GM12878 (cell line): Measurements from ENCODE around the gene MYCBP2. TPM values are rescaled to one million over a fixed set of nuclear protein-coding genes. Genes with fewer than 3 reads are reported as not detected.
A peak's percentile ranks its signal among the peaks of the same experiment; 100 is the strongest.

ENCODE experiments used
- ATAC-seq: fragments of 200-7000 bp; cut with Tn5 transposase; 3 replicates; pipeline ENCODE4 v1.9.1; 2020; ENCODE audit warnings: mild to moderate bottlenecking, moderate library complexity
- BruUV-seq: library from RNA; stranded (reverse); fragments of 400-500 nt; replicated peaks from 2 replicates; lab custom pipeline; 2021; lab: Mats Ljungman, UMichigan
- CTCF ChIA-PET: fragments of 300-600 bp; sonication (Branson Sonifier 250); formaldehyde crosslinking; extraction: SDS; loops from one replicate; lab custom pipeline; 2021; ENCODE audit warnings: inconsistent platforms; lab: Yijun Ruan, JAX
- POLR2A ChIA-PET: fragments of 350-600 bp; formaldehyde crosslinking; extraction: SDS; loops from one replicate; lab custom pipeline; 2021; ENCODE audit warnings: inconsistent platforms; lab: Charles Lee
- RAD21 ChIA-PET: fragments of 300-600 bp; sonication (Branson Sonifier 250); formaldehyde crosslinking; loops from one replicate; lab custom pipeline; 2023; ENCODE audit warnings: antibody characterized with exemption; ENCODE audit not compliant: unreplicated experiment; lab: Charles Lee
- SMC1A ChIA-PET: fragments of 300-600 bp; sonication (Branson Sonifier 250); formaldehyde crosslinking; loops from one replicate; lab custom pipeline; 2023; ENCODE audit not compliant: unreplicated experiment, uncharacterized antibody; lab: Charles Lee
- DNase-seq: peaks from one replicate; pipeline ENCODE4 v3.0.0-alpha.2; 2011; ENCODE audit warnings: low read depth, low spot score
- FAIRE-seq: peaks from 3 replicates; lab custom pipeline; 2011; peaks lifted over from hg19 to GRCh38; lab: Jason Lieb, UNC
- H2AFZ ChIP-seq: 2 replicates; pipeline ENCODE4 v1.6.0; 2011; ENCODE audit warnings: low read depth, low read length, control low read depth; ENCODE audit not compliant: control insufficient read depth
- H3K27ac ChIP-seq: 2 replicates; pipeline ENCODE4 v1.5.1; 2011; ENCODE audit warnings: control low read depth; ENCODE audit not compliant: control insufficient read depth, insufficient read depth
- H3K27me3 ChIP-seq, 2 experiments: replicated peaks in 1 of 2; 2 replicates each; pipeline versions ENCODE4 v1.6.0 to v1.6.1; 2011; ENCODE audit warnings: low read length in 1 of 2; ENCODE audit not compliant: control insufficient read depth in 2 of 2, insufficient read depth in 2 of 2
- H3K36me3 ChIP-seq, 2 experiments: 2 replicates each; pipeline ENCODE4 v1.5.1; 2011; ENCODE audit warnings: low read length in 1 of 2; ENCODE audit not compliant: control insufficient read depth in 2 of 2, insufficient read depth in 2 of 2
- H3K4me1 ChIP-seq: 2 replicates; pipeline ENCODE4 v1.6.1; 2011; ENCODE audit warnings: mild to moderate bottlenecking, low read length, moderate library complexity, mixed read lengths; ENCODE audit not compliant: control insufficient read depth, insufficient read depth
- H3K4me2 ChIP-seq: 2 replicates; pipeline ENCODE4 v1.6.0; 2011; ENCODE audit warnings: control low read depth; ENCODE audit not compliant: control insufficient read depth, insufficient read depth
- H3K4me3 ChIP-seq: fragments of 200-600 bp; sonication (generic); 2 replicates; pipeline ENCODE4 v1.5.1; 2016
- H3K79me2 ChIP-seq: 2 replicates; pipeline ENCODE4 v1.6.0; 2011; ENCODE audit warnings: low read length; ENCODE audit not compliant: control insufficient read depth, insufficient read depth
- H3K9ac ChIP-seq: 2 replicates; pipeline ENCODE4 v1.8.0; 2011; ENCODE audit warnings: low read length, control low read depth, mixed read lengths; ENCODE audit not compliant: control insufficient read depth, insufficient read depth
- H3K9me3 ChIP-seq: replicated peaks from 3 replicates; pipeline ENCODE4 v1.5.1; 2011; ENCODE audit warnings: mild to moderate bottlenecking, low read length; ENCODE audit not compliant: control insufficient read depth, insufficient read depth
- H4K20me1 ChIP-seq: 2 replicates; pipeline ENCODE4 v1.6.0; 2011; ENCODE audit not compliant: control insufficient read depth, insufficient read depth
- BCL3 ChIP-seq: IDR thresholded peaks from 2 replicates; pipeline ENCODE4 v1.6.1; 2011; ENCODE audit warnings: borderline replicate concordance, low read depth, mild to moderate bottlenecking, moderate library complexity, low read length; ENCODE audit not compliant: insufficient read depth, poor library complexity, severe bottlenecking
- EGR1 ChIP-seq, 2 experiments: IDR thresholded peaks; 1 replicate in 1 of 2; 2 replicates in 1 of 2; pipeline ENCODE4 v1.6.1; 2011 to 2012; ENCODE audit warnings: low read depth in 2 of 2, low read length in 2 of 2, borderline replicate concordance in 1 of 2, mild to moderate bottlenecking in 1 of 2, moderate library complexity in 1 of 2
- EP300 ChIP-seq, 2 experiments: fragments of 150-350 bp in 1 of 2; IDR thresholded peaks; 2 replicates each; pipeline ENCODE4 v1.6.1; 2011 to 2012; ENCODE audit warnings: low read depth in 2 of 2, low read length in 2 of 2, borderline replicate concordance in 1 of 2, improper control_type of control experiment in 1 of 2, inconsistent platforms in 1 of 2; ENCODE audit not compliant: control insufficient read depth in 1 of 2
- IKZF1 ChIP-seq: fragments of 450-650 bp; conservative IDR thresholded peaks from 2 replicates; pipeline ENCODE4 v1.6.1; 2017; ENCODE audit warnings: antibody characterized with exemption, mild to moderate bottlenecking
- MYB ChIP-seq: fragments of 150-350 bp; IDR thresholded peaks from 2 replicates; pipeline ENCODE4 v1.6.1; 2014; ENCODE audit warnings: mild to moderate bottlenecking, low read depth, low read length, borderline replicate concordance
- NBN ChIP-seq: fragments of 450-650 bp; IDR thresholded peaks from 2 replicates; pipeline ENCODE4 v1.6.1; 2016
- NR2C1 ChIP-seq: fragments of 450-650 bp; IDR thresholded peaks from 2 replicates; pipeline ENCODE4 v1.6.1; 2017; ENCODE audit warnings: antibody characterized with exemption, mild to moderate bottlenecking, moderate library complexity
- RELB ChIP-seq: fragments of 450-650 bp; IDR thresholded peaks from 2 replicates; pipeline ENCODE4 v1.6.1; 2017; ENCODE audit warnings: low read depth, mild to moderate bottlenecking, moderate library complexity
- RUNX3 ChIP-seq: IDR thresholded peaks from 2 replicates; pipeline ENCODE4 v1.6.1; 2012; ENCODE audit warnings: low read length, inconsistent platforms
- SIN3A ChIP-seq: IDR thresholded peaks from 2 replicates; pipeline ENCODE4 v1.6.1; 2012; ENCODE audit warnings: low read depth, low read length, improper control_type of control experiment
- SUPT20H ChIP-seq: IDR thresholded peaks from 2 replicates; pipeline ENCODE4 v1.6.1; 2011; ENCODE audit warnings: low read depth, mild to moderate bottlenecking, low read length, moderate library complexity, borderline replicate concordance; ENCODE audit not compliant: control insufficient read depth
- WGBS: methylation state at CpG from one replicate; pipeline ENCODE4 v1.1.6; 2016; ENCODE audit warnings: low lambda C conversion rate; ENCODE audit not compliant: insufficient replicate concordance, insufficient coverage; ENCODE audit errors: missing lambda C conversion rate; 5-methylcytosine and 5-hydroxymethylcytosine counted together
- in situ Hi-C: fragments of 300-500 bp; cut with MboI; formaldehyde crosslinking; loops from 9 replicates; pipeline ENCODE4 v1.14.3; 2018; ENCODE audit warnings: mixed read lengths
- intact Hi-C: fragments of 100-400 bp; cut with micrococcal nuclease; formaldehyde crosslinking; loops from one replicate; pipeline ENCODE4 v1.14.2; 2022; ENCODE audit not compliant: unreplicated experiment
- polyA plus RNA-seq, 11 experiments: library from polyadenylated mRNA; depleted of rRNA in 4 of 11; unstranded in 6 of 11; stranded (reverse) in 5 of 11; fragments of >200 nt; fragmentation: Nextera tagmentation in 4 of 11; fragmentation: Illumina TruSeq in 1 of 11; extraction: Ambion mirVana in 4 of 11; extraction: Trizol in 1 of 11; gene quantifications; 1 replicate in 1 of 11; 2 replicates in 10 of 11; pipeline versions ENCODE4 v1.2.1 to v1.2.3, GENCODE V29; 2011 to 2016; ENCODE audit warnings: inconsistent platforms in 2 of 11, missing spikeins in 2 of 11, low read depth in 1 of 11
- total RNA-seq, 4 experiments: library from RNA; depleted of rRNA in 3 of 4; stranded (reverse); fragments of >200 nt in 3 of 4; fragmentation: Illumina TruSeq in 1 of 4; extraction: Trizol in 1 of 4; gene quantifications; 2 replicates each; pipeline versions ENCODE4 v1.2.1 to v1.2.3, GENCODE V29; 2013 to 2021
- TF ChIP-seq, protein P1 (sequence below): fragments of 450-650 bp; conservative IDR thresholded peaks from 2 replicates; pipeline ENCODE4 v1.6.1; 2017; ENCODE audit warnings: mild to moderate bottlenecking, moderate library complexity
- TF ChIP-seq, protein P2 (sequence below): fragments of 450-650 bp; IDR thresholded peaks from 2 replicates; pipeline ENCODE4 v1.6.1; 2017; ENCODE audit warnings: antibody characterized with exemption, mild to moderate bottlenecking, moderate library complexity

Gene MYCBP2
- total and polyA plus RNA-seq, 10 of the 15 experiments (the other 5 are each of a cell fraction or from before 2014, with no cell fraction given), result 51.9 to 152 (median 98.2) TPM

GRCh38 chr13:77026255-77026860, 300.5 kb downstream of the MYCBP2 start:
- peak; percentile 62 for FAIRE-seq
- Histone ChIP-seq H3K9ac (peak overlapping the region; percentile 90), H4K20me1 (no peaks in the 10 kb centered on the region), H3K9me3 (no peaks in the 10 kb centered on the region; the same call in 2 of the 3 replicates), H3K4me1 (no peaks in the 10 kb centered on the region), H3K4me2 (peak overlapping the region; percentile 87), H3K4me3 (peak overlapping the region; percentile 89), H3K79me2 (peaks cover 50% of the 10 kb centered on the region), H3K27me3 (no peaks in the 10 kb centered on the region), H2AFZ (peak overlapping the region; percentile 83), H3K36me3 (peaks cover 0 to 2% of the 10 kb centered on the region in 2 experiments; a peak in 1 of 4 replicates), H3K27ac (peak overlapping the region; percentile 79)
- no TSS peak for BruUV-seq
- intact Hi-C loops, result loop anchor here (10.0 kb wide), 1 partner anchor 668 kb away; the partner anchor contains the start of gene SLAIN1
- ChIA-PET RAD21 (interaction anchor here (0.6 to 2.3 kb wide), 6 partner anchors 16 to 452 kb away, joined by 3 to 10 read pairs (median 4); no protein-coding TSS in a partner anchor), SMC1A (interaction anchor here (1.0 to 2.4 kb wide), 2 partner anchors 10 to 33 kb away, joined by 3 to 12 read pairs; no protein-coding TSS in a partner anchor), POLR2A (interaction anchor here (0.6 to 3.6 kb wide), 12 partner anchors 8 to 1718 kb away, joined by 3 to 27 read pairs (median 4); partner anchors contain the start of gene CLN5), CTCF (interaction anchor here (1.1 to 2.8 kb wide), 5 partner anchors 9 to 44 kb away, joined by 4 to 10 read pairs (median 5); no protein-coding TSS in a partner anchor)
- in situ Hi-C loops, result no loop called here
- WGBS, result 2% methylated on average over 33 of the region's 62 CpGs
- peak; percentile 42 for DNase-seq
- peak; percentile 75 for ATAC-seq
- TF ChIP-seq SIN3A (peak; percentile 83), BCL3 (no peak), RELB (0 out of 2 replicates have a peak, but pooled peaks have one; percentile 35), MYB (no peak), IKZF1 (peak; percentile 50; the same call in 1 of the 2 replicates), NR2C1 (no peak), NBN (0 out of 2 replicates have a peak, but pooled peaks have one; percentile 12), SUPT20H (no peak), EP300 (IDR thresholded peaks at IDR 0.05; ENCODE audit: borderline replicate concordance in 1 of 2, control insufficient read depth in 1 of 2, low read depth in 2 of 2, low read length in 2 of 2) (no peak), RUNX3 (no peak; the same call in 1 of the 2 replicates), EGR1 (IDR thresholded peaks at IDR 0.05; ENCODE audit: borderline replicate concordance in 1 of 2, low read depth in 2 of 2, low read length in 2 of 2) (no peak)
- TF ChIP-seq, protein P1, sequence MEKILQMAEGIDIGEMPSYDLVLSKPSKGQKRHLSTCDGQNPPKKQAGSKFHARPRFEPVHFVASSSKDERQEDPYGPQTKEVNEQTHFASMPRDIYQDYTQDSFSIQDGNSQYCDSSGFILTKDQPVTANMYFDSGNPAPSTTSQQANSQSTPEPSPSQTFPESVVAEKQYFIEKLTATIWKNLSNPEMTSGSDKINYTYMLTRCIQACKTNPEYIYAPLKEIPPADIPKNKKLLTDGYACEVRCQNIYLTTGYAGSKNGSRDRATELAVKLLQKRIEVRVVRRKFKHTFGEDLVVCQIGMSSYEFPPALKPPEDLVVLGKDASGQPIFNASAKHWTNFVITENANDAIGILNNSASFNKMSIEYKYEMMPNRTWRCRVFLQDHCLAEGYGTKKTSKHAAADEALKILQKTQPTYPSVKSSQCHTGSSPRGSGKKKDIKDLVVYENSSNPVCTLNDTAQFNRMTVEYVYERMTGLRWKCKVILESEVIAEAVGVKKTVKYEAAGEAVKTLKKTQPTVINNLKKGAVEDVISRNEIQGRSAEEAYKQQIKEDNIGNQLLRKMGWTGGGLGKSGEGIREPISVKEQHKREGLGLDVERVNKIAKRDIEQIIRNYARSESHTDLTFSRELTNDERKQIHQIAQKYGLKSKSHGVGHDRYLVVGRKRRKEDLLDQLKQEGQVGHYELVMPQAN, result peak; percentile 92
- TF ChIP-seq, protein P2, sequence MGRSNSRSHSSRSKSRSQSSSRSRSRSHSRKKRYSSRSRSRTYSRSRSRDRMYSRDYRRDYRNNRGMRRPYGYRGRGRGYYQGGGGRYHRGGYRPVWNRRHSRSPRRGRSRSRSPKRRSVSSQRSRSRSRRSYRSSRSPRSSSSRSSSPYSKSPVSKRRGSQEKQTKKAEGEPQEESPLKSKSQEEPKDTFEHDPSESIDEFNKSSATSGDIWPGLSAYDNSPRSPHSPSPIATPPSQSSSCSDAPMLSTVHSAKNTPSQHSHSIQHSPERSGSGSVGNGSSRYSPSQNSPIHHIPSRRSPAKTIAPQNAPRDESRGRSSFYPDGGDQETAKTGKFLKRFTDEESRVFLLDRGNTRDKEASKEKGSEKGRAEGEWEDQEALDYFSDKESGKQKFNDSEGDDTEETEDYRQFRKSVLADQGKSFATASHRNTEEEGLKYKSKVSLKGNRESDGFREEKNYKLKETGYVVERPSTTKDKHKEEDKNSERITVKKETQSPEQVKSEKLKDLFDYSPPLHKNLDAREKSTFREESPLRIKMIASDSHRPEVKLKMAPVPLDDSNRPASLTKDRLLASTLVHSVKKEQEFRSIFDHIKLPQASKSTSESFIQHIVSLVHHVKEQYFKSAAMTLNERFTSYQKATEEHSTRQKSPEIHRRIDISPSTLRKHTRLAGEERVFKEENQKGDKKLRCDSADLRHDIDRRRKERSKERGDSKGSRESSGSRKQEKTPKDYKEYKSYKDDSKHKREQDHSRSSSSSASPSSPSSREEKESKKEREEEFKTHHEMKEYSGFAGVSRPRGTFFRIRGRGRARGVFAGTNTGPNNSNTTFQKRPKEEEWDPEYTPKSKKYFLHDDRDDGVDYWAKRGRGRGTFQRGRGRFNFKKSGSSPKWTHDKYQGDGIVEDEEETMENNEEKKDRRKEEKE, result no peak
